ENCODE data around the gene NR0B1. TPM values are rescaled to one million over a fixed set of nuclear protein-coding genes. Genes with fewer than 3 reads are reported as not detected.

Gene NR0B1
- total RNA-seq (2014; rRNA removed; shearing (Covaris generic)): not detected in 2 replicates

GRCh38 chrX:30309139-30309571 is at the start of gene NR0B1:
NR0B1 (minus strand) TSS chrX:30309390; CDS start chrX:30309363, 27 bp downstream.
- DNase-seq (ENCODE audit: low spot score): no peak

- DNase-seq (ENCODE audit: low spot score): no peak
Observed at GRCh38 chrX:30349946-30350345, 40.8 kb upstream of the NR0B1 start.

- peak; percentile 12 for DNase-seq (ENCODE audit: low spot score)
Observed at GRCh38 chrX:30343206-30343605, 34.0 kb upstream of the NR0B1 start.

GRCh38 chrX:30340753-30341152 is 31.6 kb upstream of the NR0B1 start:
- DNase-seq (ENCODE audit: low spot score): no peak

GRCh38 chrX:30327762-30328161 is 18.6 kb upstream of the NR0B1 start:
- no peak for DNase-seq (ENCODE audit: low spot score)

GRCh38 chrX:30317308-30317707 is 8.1 kb upstream of the NR0B1 start:
- DNase-seq (ENCODE audit: low spot score): no peak

- no peak for DNase-seq (ENCODE audit: low spot score)
Observed at GRCh38 chrX:30313322-30313721, 4.1 kb upstream of the NR0B1 start.

- DNase-seq (ENCODE audit: low spot score): no peak
Observed at GRCh38 chrX:30312858-30313257, 3.7 kb upstream of the NR0B1 start.

GRCh38 chrX:30310429-30311206 is 1.4 kb upstream of the NR0B1 start:
- no peak for DNase-seq (ENCODE audit: low spot score)

- no peak for DNase-seq (ENCODE audit: low spot score)
Observed at GRCh38 chrX:30308263-30309138, 689 bp downstream of the NR0B1 start.

- DNase-seq (ENCODE audit: low spot score): no peak
Observed at GRCh38 chrX:30307466-30307865, 1.7 kb downstream of the NR0B1 start.

GRCh38 chrX:30304866-30305265 is 4.3 kb downstream of the NR0B1 start:
- peak; percentile 3 for DNase-seq (ENCODE audit: low spot score)

- no peak for DNase-seq (ENCODE audit: low spot score)
Observed at GRCh38 chrX:30302956-30303355, 6.2 kb downstream of the NR0B1 start.

GRCh38 chrX:30301963-30302362 is 7.2 kb downstream of the NR0B1 start:
- DNase-seq (ENCODE audit: low spot score): no peak

- DNase-seq (ENCODE audit: low spot score): no peak
Observed at GRCh38 chrX:30301208-30301607, 8.0 kb downstream of the NR0B1 start.

GRCh38 chrX:30296408-30297254 is 12.6 kb downstream of the NR0B1 start:
- no peak for DNase-seq (ENCODE audit: low spot score)

GRCh38 chrX:30283456-30284200 is 25.6 kb downstream of the NR0B1 start:
- peak; percentile 62 for DNase-seq (ENCODE audit: low spot score)

- peak; percentile 2 for DNase-seq (ENCODE audit: low spot score)
Observed at GRCh38 chrX:30282527-30282926, 26.7 kb downstream of the NR0B1 start.

GRCh38 chrX:30280428-30280827 is 28.8 kb downstream of the NR0B1 start:
- no peak for DNase-seq (ENCODE audit: low spot score)

- no peak for DNase-seq (ENCODE audit: low spot score)
Observed at GRCh38 chrX:30278365-30278764, 30.8 kb downstream of the NR0B1 start.

- peak; percentile 20 for DNase-seq (ENCODE audit: low spot score)
Observed at GRCh38 chrX:30275498-30275897, 33.7 kb downstream of the NR0B1 start.
